Transverse colon (tissue), 3 donors: ENCODE results near the gene SNRPF.

ENCODE experiments used
- POLR2A ChIP-seq: fragments of 450-650 bp; IDR thresholded peaks from one replicate; pipeline ENCODE4 v1.6.1; 2016; ENCODE audit warnings: antibody characterized with exemption, mild to moderate bottlenecking, moderate library complexity
- TF ChIP-seq, protein P1 (sequence below), 5 experiments: fragments of 200-600 bp in 3 of 5; fragments of 450-650 bp in 2 of 5; sonication (generic) in 3 of 5; IDR thresholded peaks; 1 replicate in 2 of 5; 2 replicates in 3 of 5; pipeline ENCODE4 v1.5.1; 2016 to 2017; ENCODE audit warnings: antibody characterized with exemption in 5 of 5, inconsistent platforms in 3 of 5, mild to moderate bottlenecking in 2 of 5, moderate library complexity in 1 of 5

DNA sequence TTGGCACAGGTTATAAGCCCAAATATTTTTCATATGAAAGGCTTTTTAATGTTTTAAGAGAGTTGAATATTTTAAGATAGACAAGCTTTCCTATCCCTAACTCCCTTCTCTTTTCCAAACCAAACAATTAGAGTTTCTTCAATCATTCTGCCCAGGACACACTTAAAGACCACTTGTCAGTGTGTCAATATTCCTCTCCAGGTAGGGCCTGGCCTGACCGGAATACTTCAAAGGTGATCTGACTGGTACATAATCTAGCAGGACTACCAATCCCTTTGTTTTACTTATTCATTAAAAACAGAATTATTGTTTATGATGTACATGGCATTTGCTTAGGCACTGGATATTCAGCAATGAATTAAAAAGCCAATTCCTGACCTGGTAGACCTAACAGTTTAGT, 24.2 kb upstream of the SNRPF start:
- TF ChIP-seq, protein P1, sequence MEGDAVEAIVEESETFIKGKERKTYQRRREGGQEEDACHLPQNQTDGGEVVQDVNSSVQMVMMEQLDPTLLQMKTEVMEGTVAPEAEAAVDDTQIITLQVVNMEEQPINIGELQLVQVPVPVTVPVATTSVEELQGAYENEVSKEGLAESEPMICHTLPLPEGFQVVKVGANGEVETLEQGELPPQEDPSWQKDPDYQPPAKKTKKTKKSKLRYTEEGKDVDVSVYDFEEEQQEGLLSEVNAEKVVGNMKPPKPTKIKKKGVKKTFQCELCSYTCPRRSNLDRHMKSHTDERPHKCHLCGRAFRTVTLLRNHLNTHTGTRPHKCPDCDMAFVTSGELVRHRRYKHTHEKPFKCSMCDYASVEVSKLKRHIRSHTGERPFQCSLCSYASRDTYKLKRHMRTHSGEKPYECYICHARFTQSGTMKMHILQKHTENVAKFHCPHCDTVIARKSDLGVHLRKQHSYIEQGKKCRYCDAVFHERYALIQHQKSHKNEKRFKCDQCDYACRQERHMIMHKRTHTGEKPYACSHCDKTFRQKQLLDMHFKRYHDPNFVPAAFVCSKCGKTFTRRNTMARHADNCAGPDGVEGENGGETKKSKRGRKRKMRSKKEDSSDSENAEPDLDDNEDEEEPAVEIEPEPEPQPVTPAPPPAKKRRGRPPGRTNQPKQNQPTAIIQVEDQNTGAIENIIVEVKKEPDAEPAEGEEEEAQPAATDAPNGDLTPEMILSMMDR (IDR thresholded peaks at IDR 0.05): no peak
- TF ChIP-seq POLR2A: no peak
